DLD1 (cell line): ENCODE results near the gene DNAJC15.
"Not testable (repeated sequence)": the region's sequence is repeated elsewhere in the genome, so short reads cannot be mapped to it uniquely, and the experiment has no call there.

Experiments
- in situ Hi-C: cut with HindIII; loops from 2 replicates; pipeline ENCODE4 v1.10.0; 2017; ENCODE audit warnings: low sequenced_read_pairs

Gene DNAJC15

DNA sequence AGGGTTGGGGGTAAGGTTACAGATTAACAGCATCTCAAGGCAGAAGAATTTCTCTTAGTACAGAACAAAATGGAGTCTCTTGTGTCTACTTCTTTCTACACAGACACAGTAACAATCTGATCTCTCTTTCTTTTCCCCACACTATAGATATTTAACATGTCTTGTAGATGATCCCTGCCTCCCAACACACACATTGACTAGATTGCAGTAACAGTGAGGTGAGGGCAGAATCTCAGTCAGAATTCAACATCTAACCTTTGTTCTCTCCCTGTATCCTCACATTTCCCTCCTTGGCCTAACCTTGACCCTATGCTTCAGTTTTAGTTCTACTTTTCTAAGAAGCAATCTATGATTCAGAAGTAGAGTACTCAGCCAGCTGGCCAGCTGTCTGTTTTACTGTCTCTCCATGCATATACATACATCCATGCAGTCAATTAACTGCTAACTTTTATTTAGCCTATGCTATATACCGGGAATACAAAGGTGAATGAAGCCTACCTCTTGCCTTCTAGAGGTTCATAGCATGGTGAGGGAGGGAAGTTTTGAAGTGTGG lies 18.1 kb downstream of the DNAJC15 start:
- in situ Hi-C loops: loop anchor here (10.0 kb wide), 1 partner anchor 57 kb away; no protein-coding TSS in a partner anchor

GRCh38 chr13:43042410-43042921 lies 19.1 kb downstream of the DNAJC15 start:
- in situ Hi-C loops: loop anchor here (10.0 kb wide), 1 partner anchor 58 kb away; no protein-coding TSS in a partner anchor

GRCh38 chr13:43044720-43045301 lies 21.4 kb downstream of the DNAJC15 start:
- in situ Hi-C loops: loop anchor here (10.0 kb wide), 1 partner anchor 60 kb away; no protein-coding TSS in a partner anchor

GRCh38 chr13:43045302-43045773 lies 22.0 kb downstream of the DNAJC15 start:
- in situ Hi-C loops: loop anchor here (10.0 kb wide), 1 partner anchor 61 kb away; no protein-coding TSS in a partner anchor

GRCh38 chr13:43046259-43046658 lies 22.9 kb downstream of the DNAJC15 start:
- in situ Hi-C loops: loop anchor here (10.0 kb wide), 1 partner anchor 61 kb away; no protein-coding TSS in a partner anchor

- in situ Hi-C loops: no loop called here
These were observed 31.7 kb downstream of the DNAJC15 start for GRCh38 chr13:43054803-43055802.

DNA sequence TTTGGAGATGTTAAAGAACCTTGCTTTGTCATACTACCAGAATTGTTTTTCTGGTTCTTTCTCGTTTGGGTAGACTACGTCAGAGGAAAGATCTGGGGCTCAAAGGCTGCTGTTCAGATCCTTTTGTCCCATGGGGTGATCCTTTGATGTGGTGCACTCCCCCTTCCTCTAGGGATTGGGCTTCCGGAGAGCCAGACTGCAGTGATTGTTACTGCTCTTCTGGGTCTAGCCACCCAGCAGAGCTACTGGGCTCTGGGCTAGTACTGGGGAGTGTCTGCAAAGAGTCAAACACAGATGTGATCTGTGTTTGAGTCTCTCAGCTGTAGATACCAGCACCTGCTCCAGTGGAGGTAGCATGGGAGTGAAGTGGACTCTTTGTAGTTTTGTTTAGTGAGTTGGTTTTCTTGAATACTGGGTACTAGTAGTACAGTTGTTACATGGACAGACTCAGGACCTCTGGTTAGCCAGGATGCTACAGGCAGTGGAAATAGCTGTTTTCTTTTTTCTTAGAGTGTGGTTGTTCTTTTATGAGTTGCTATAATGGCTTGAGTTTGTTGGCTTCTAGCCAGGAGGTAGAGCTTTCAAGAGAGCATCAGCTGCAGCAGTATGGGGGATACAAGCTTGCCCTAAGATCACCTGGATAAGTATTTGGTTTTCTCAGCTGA lies 34.4 kb downstream of the DNAJC15 start:
- in situ Hi-C loops: no loop called here

GRCh38 chr13:43058318-43058674 lies 34.9 kb downstream of the DNAJC15 start:
- in situ Hi-C loops: no loop called here

DNA sequence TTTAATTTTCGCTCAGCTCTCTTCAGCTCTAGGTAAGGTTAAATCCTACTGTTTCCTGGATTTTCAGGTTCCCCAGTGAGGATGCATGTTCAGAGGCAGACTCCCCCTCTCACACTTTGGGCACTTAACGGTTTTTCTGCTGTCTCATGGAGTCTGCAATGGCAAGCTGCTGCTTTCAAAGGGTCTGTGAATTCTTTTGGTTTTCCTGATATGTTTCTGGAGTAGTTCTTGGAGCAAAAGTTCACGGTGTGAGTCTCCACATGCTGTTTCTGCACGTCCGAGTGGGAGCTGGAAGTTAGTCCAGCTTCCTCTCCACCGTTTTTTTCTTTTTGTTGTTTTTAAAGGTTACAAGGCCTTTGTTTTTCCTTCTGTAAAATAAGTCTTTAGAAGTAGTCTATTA lies 35.4 kb downstream of the DNAJC15 start:
- in situ Hi-C loops: no loop called here

DNA sequence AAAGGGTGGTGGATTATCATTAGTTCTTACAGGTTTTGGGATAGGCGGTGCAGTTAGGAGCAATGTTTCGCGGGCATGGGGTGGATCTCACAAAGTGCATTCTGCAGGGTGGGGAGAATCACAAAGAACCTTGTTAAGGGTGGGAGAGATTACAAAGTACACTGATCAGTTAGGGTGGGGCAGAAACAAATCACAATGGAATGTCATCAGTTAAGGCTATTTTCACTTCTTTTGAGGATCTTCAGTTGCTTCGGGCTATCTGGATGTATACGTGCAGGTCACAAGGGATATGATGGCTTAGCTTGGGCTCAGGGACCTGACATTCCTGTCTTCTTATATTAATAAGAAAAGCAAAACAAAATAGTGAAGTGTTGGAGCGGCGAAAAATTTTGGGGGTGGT lies 36.4 kb downstream of the DNAJC15 start:
- in situ Hi-C loops: not testable (repeated sequence)

- in situ Hi-C loops: not testable (repeated sequence)
These were observed 37.4 kb downstream of the DNAJC15 start for GRCh38 chr13:43060806-43061205.

DNA sequence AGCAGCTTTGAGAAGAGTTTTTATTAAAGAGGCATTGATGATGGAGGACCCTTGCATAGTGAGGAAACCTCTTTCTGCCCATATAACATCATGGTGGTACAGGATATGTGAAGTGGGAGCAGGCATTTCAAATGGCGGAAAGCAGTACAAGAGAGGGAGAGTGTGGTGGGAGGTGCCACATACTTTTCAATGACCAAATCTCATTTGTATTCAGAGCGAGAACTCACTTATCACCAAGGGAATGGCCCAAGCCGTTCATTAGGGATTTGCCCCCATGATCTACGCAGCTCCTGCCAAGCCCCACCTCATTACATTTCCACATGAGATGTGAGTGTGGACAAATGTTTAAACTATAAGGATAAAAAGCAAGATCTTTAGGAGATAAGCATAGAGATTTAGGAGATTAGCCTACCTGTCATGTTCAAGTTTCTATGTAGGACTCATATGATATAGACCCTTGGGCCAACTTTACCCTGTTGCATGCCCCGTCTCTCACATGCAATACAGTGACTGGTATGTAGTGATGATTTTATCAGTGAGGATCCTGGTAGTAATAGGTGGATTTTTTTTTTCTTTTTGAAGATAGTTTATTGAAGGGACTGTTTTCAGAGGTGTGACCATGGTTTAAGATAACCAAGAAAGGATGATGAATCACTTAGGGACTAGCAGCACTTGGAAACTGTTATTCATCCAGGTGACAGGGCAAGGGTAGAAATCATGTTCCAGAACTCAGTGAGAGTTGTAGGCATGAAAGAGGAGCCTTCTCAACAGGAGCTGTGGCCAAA lies 38.3 kb downstream of the DNAJC15 start:
- in situ Hi-C loops: no loop called here

GRCh38 chr13:43071824-43072223 lies 48.4 kb downstream of the DNAJC15 start:
- in situ Hi-C loops: no loop called here

GRCh38 chr13:43072394-43072793 lies 49.0 kb downstream of the DNAJC15 start:
- in situ Hi-C loops: no loop called here

DNA sequence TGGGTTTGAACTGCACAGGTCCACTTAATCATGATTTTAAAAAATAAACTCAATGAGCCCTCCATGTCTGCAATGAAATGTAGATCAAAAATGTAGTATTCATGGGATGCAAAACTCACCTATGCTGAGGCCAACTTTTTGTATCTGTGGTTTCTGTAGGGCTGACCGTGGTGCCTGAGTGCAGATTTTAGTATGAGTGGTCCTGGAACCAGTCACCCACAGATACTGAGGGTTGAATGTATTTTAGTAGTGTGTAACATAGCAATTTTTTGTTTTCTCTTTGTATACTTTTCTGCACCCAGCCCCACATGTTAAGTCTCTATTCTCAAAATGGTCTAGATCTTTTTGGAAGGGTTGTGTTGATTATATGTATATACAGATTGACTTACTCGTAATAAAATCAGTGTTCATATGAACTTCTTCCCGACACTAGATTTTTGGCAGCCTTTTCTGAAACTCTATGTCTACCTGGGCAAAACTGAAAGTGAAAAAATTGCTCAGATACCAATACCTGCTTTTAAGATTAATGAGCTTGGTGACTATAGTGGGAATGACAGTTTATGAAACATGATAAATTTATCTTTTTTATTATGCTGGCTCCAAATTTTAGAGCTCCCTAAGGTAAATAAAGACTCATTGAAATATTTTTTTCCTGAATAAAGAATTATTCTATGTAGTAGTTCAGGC lies 51.6 kb downstream of the DNAJC15 start:
- in situ Hi-C loops: no loop called here

DNA sequence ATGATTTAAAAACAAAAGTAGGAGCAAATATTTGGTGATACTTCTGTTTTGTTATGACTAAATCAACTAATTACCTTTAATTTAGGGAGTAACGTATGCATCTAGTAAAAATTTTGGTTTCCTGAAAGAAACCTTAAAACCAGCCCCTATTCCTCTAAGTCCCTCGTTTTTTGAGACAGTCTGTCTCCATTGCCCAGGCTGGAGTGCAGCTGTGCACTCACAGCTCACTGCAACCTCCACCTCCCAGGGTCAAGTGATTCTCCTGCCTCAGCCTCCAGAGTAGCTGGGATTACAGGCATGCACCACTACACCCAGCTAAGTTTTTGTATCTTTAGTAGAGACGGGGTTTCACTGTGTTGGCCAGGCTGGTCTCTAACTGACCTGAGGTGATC lies 52.1 kb downstream of the DNAJC15 start:
- in situ Hi-C loops: not testable (repeated sequence)

DNA sequence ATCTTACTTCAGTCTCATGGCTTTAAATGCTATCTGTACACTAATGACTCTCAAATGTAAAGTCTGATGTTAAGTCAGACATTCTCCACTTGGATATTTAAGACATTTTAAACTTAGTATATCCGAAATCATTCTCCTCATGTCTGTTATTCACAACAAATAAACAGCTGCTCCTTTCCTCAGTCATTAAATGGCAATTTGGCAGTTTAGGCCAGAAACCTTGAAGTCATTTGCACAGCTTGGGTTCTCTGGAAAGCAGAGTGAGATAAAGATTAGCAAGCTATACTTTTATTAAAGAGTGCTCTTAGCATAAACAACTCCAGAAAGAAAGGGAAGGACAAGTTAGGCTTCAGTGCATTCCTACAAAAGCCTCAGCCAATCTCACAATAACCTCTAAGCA lies 53.7 kb downstream of the DNAJC15 start:
- in situ Hi-C loops: no loop called here

- in situ Hi-C loops: no loop called here
These were observed 54.1 kb downstream of the DNAJC15 start for GRCh38 chr13:43077461-43077860.

DNA sequence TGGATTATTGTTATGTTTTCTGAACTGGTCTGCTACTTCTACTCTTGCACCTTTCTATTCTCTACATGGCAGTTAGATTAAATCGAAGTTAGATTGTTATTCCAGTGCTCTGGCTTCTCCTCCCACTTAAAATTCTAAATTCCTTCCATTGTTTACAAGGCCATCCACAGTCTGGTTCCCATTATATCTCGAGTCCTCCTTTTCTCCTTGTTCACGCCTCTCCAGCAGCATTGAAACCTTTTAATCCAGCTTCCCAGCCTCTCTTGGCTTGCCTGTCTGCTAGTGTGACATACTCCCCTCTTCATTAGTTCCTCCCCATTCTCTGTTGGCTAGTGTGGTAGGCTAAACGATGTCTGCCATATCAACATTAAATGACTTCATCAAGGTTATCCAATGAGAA lies 54.5 kb downstream of the DNAJC15 start:
- in situ Hi-C loops: no loop called here
